ENCODE results near the gene KNSTRN. TPM values are rescaled to one million over a fixed set of nuclear protein-coding genes. Genes with fewer than 3 reads are reported as not detected.

KNSTRN gene
- total RNA-seq, 1 donor from 2014 or later, result 49.9 TPM

GRCh38 chr15:40424483-40425115 is 42.1 kb downstream of the KNSTRN start:
- intact Hi-C loops (cut with micrococcal nuclease), result loop anchor here (5.0 kb wide), 1 partner anchor 42 kb away; the partner anchor contains the start of gene KNSTRN
- Mint-ChIP-seq H3K36me3 (ENCODE audit: low read depth) (no peaks in the 10 kb centered on the region), H3K27ac (no peak overlapping the region), H3K27me3 (ENCODE audit: low read depth) (no peaks in the 10 kb centered on the region), H3K4me3 (ENCODE audit: low read depth) (no peak overlapping the region), H3K9me3 (no peaks in the 10 kb centered on the region), H3K4me1 (ENCODE audit: low read depth) (no peaks in the 10 kb centered on the region)
- DNase-seq (ENCODE audit: low spot score), result no peak

- intact Hi-C loops (cut with micrococcal nuclease), result no loop called here
- Mint-ChIP-seq H3K27me3 (ENCODE audit: low read depth) (no peaks in the 10 kb centered on the region), H3K4me3 (ENCODE audit: low read depth) (no peak overlapping the region), H3K36me3 (ENCODE audit: low read depth) (no peaks in the 10 kb centered on the region), H3K27ac (no peak overlapping the region), H3K4me1 (ENCODE audit: low read depth) (no peaks in the 10 kb centered on the region), H3K9me3 (no peaks in the 10 kb centered on the region)
- no peak for DNase-seq (ENCODE audit: low spot score)
Observed at GRCh38 chr15:40425681-40426080, 43.2 kb downstream of the KNSTRN start.

GRCh38 chr15:40427188-40427587 is 44.7 kb downstream of the KNSTRN start:
- H3K9me3 Mint-ChIP-seq, result no peaks in the 10 kb centered on the region
- H3K27me3 Mint-ChIP-seq (ENCODE audit: low read depth), result no peaks in the 10 kb centered on the region
- no peaks in the 10 kb centered on the region for H3K4me1 Mint-ChIP-seq (ENCODE audit: low read depth)
- intact Hi-C loops (cut with micrococcal nuclease), result no loop called here
- no peak overlapping the region for H3K4me3 Mint-ChIP-seq (ENCODE audit: low read depth)
- H3K27ac Mint-ChIP-seq, result no peak overlapping the region
- DNase-seq (ENCODE audit: low spot score), result no peak
- no peaks in the 10 kb centered on the region for H3K36me3 Mint-ChIP-seq (ENCODE audit: low read depth)

GRCh38 chr15:40428185-40428584 is 45.7 kb downstream of the KNSTRN start:
- Mint-ChIP-seq H3K4me3 (ENCODE audit: low read depth) (no peak overlapping the region), H3K27ac (no peak overlapping the region), H3K27me3 (ENCODE audit: low read depth) (no peaks in the 10 kb centered on the region), H3K36me3 (ENCODE audit: low read depth) (no peaks in the 10 kb centered on the region), H3K9me3 (no peaks in the 10 kb centered on the region), H3K4me1 (ENCODE audit: low read depth) (no peaks in the 10 kb centered on the region)
- no peak for DNase-seq (ENCODE audit: low spot score)
- intact Hi-C loops (cut with micrococcal nuclease), result no loop called here

GRCh38 chr15:40429068-40429710 is 46.7 kb downstream of the KNSTRN start:
- DNase-seq (ENCODE audit: low spot score), result no peak
- Mint-ChIP-seq H3K9me3 (no peaks in the 10 kb centered on the region), H3K4me1 (ENCODE audit: low read depth) (no peaks in the 10 kb centered on the region), H3K4me3 (ENCODE audit: low read depth) (no peak overlapping the region), H3K27ac (no peak overlapping the region), H3K36me3 (ENCODE audit: low read depth) (no peaks in the 10 kb centered on the region), H3K27me3 (ENCODE audit: low read depth) (peaks cover 1% of the 10 kb centered on the region)
- intact Hi-C loops (cut with micrococcal nuclease), result no loop called here

- Mint-ChIP-seq H3K36me3 (ENCODE audit: low read depth) (no peaks in the 10 kb centered on the region), H3K4me3 (ENCODE audit: low read depth) (no peak overlapping the region), H3K27me3 (ENCODE audit: low read depth) (peaks cover 11% of the 10 kb centered on the region), H3K4me1 (ENCODE audit: low read depth) (no peaks in the 10 kb centered on the region), H3K9me3 (no peaks in the 10 kb centered on the region), H3K27ac (no peak overlapping the region)
- DNase-seq (ENCODE audit: low spot score), result no peak
- intact Hi-C loops (cut with micrococcal nuclease), result no loop called here
Observed at GRCh38 chr15:40430271-40430805, 47.8 kb downstream of the KNSTRN start.

- no peaks in the 10 kb centered on the region for H3K36me3 Mint-ChIP-seq (ENCODE audit: low read depth)
- DNase-seq (ENCODE audit: low spot score), result no peak
- intact Hi-C loops (cut with micrococcal nuclease), result no loop called here
- H3K4me3 Mint-ChIP-seq (ENCODE audit: low read depth), result no peak overlapping the region
- H3K9me3 Mint-ChIP-seq, result no peaks in the 10 kb centered on the region
- no peak overlapping the region for H3K27ac Mint-ChIP-seq
- H3K4me1 Mint-ChIP-seq (ENCODE audit: low read depth), result peaks cover 15% of the 10 kb centered on the region
- H3K27me3 Mint-ChIP-seq (ENCODE audit: low read depth), result peaks cover 53% of the 10 kb centered on the region
Observed at GRCh38 chr15:40435023-40435709, 52.6 kb downstream of the KNSTRN start.

GRCh38 chr15:40435710-40436089 is 53.2 kb downstream of the KNSTRN start:
- Mint-ChIP-seq H3K9me3 (no peaks in the 10 kb centered on the region), H3K36me3 (ENCODE audit: low read depth) (no peaks in the 10 kb centered on the region), H3K27ac (no peak overlapping the region), H3K27me3 (ENCODE audit: low read depth) (peaks cover 53% of the 10 kb centered on the region), H3K4me1 (ENCODE audit: low read depth) (peaks cover 15% of the 10 kb centered on the region), H3K4me3 (ENCODE audit: low read depth) (no peak overlapping the region)
- intact Hi-C loops (cut with micrococcal nuclease), result no loop called here
- no peak for DNase-seq (ENCODE audit: low spot score)

GRCh38 chr15:40436116-40436891 is 53.8 kb downstream of the KNSTRN start:
- no peak for DNase-seq (ENCODE audit: low spot score)
- Mint-ChIP-seq H3K4me1 (ENCODE audit: low read depth) (peaks cover 15% of the 10 kb centered on the region), H3K36me3 (ENCODE audit: low read depth) (no peaks in the 10 kb centered on the region), H3K9me3 (no peaks in the 10 kb centered on the region), H3K4me3 (ENCODE audit: low read depth) (peak overlapping the region; percentile 43), H3K27me3 (ENCODE audit: low read depth) (peaks cover 53% of the 10 kb centered on the region), H3K27ac (no peak overlapping the region)
- intact Hi-C loops (cut with micrococcal nuclease), result no loop called here

- Mint-ChIP-seq H3K27me3 (ENCODE audit: low read depth) (peaks cover 53% of the 10 kb centered on the region), H3K4me3 (ENCODE audit: low read depth) (peak overlapping the region; percentile 26), H3K4me1 (ENCODE audit: low read depth) (peaks cover 15% of the 10 kb centered on the region), H3K9me3 (no peaks in the 10 kb centered on the region), H3K36me3 (ENCODE audit: low read depth) (no peaks in the 10 kb centered on the region), H3K27ac (no peak overlapping the region)
- no peak for DNase-seq (ENCODE audit: low spot score)
- intact Hi-C loops (cut with micrococcal nuclease), result no loop called here
Observed at GRCh38 chr15:40436892-40437751, 54.6 kb downstream of the KNSTRN start.

GRCh38 chr15:40437752-40438687 is 55.5 kb downstream of the KNSTRN start:
- no peak overlapping the region for H3K4me3 Mint-ChIP-seq (ENCODE audit: low read depth)
- peaks cover 8% of the 10 kb centered on the region for H3K36me3 Mint-ChIP-seq (ENCODE audit: low read depth)
- H3K9me3 Mint-ChIP-seq, result no peaks in the 10 kb centered on the region
- no peak for DNase-seq (ENCODE audit: low spot score)
- peaks cover 61% of the 10 kb centered on the region for H3K27me3 Mint-ChIP-seq (ENCODE audit: low read depth)
- peaks cover 23% of the 10 kb centered on the region for H3K4me1 Mint-ChIP-seq (ENCODE audit: low read depth)
- no peak overlapping the region for H3K27ac Mint-ChIP-seq
- intact Hi-C loops (cut with micrococcal nuclease), result no loop called here

Measured in activated T-helper 2 cell treated with anti-CD3 and anti-CD28 coated beads, Interferon-gamma antibody, Interleukin-2, Interleukin-4, amounts not matched to agents 10 μg/mL and 5 μg/mL and 100 μg/mL, durations not matched to agents 14 hours and 24 hours and 36 hours (primary cell).